ENCODE data around the gene UST. TPM values are rescaled to one million over a fixed set of nuclear protein-coding genes. Genes with fewer than 3 reads are reported as not detected.
A peak's percentile ranks its signal among the peaks of the same experiment; 100 is the strongest.

UST gene
- 1 to 10 TPM; 1.9 to 5.3 (median 3.0) TPM for total RNA-seq
- 8.3 TPM for total RNA-seq (2013)
- 3.9 to 26.4 (median 7.8) reads per million in 29 experiments for total RNA-seq

GRCh38 chr6:148746363-148747144 is at the start of gene UST:
UST (plus strand) TSS chr6:148747030; CDS start chr6:148747431, 401 bp downstream.
- CTCF ChIA-PET = interaction anchor here in 1 of 2 donors (0.7 to 1.6 kb wide), 3 partner anchors 24 to 198 kb away, joined by 3 to 7 read pairs (median 4); no protein-coding TSS in a partner anchor

DNA sequence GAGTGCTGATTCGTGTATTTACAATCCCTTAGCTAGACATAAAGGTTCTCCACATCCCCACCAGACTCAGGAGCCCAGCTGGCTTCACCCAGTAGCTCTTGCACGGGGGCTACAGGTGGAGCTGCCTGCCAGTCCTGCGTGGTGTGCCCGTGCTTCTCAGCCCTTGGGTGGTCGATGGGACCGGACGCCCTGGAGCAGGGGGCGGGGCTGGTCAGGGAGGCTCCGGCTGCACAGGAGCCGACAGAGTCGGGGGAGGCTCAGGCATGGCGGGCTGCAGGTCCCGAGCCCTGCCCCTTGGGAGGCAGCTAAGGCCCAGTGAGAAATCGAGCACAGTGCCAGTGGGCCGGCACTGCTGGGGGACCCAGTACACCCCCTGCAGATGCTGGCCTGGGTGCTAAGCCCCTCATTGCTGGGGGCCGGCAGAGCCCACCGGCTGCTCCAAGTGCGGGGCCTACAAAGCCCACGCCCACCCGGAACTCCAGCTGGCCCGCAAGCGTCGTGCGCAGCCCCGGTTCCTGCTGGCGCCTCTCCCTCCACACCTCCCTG is 48.9 kb upstream of the UST start:
- no peak for DNase-seq
- Histone ChIP-seq H3K36me3 (ENCODE audit: control insufficient read depth in 2 of 2, extremely low read depth in 1 of 2, insufficient read depth in 1 of 2, low read length in 1 of 2) (no peaks in the 10 kb centered on the region), H3K27ac (ENCODE audit: low read length) (no peak overlapping the region), H3K27me3 (replicated peaks in 1 of 2; ENCODE audit: control insufficient read depth in 2 of 2, extremely low read depth in 1 of 2, insufficient read depth in 2 of 2, low read length in 1 of 2) (peaks cover 0 to 2% of the 10 kb centered on the region in 2 experiments), H3K9me3 (peaks cover 1% of the 10 kb centered on the region), H3K4me1 (ENCODE audit: control insufficient read depth in 1 of 2, extremely low read depth in 1 of 2, insufficient read depth in 2 of 2, low read length in 2 of 2) (peaks cover 2 to 8% of the 10 kb centered on the region in 2 experiments), H3K4me3 (ENCODE audit: control insufficient read depth in 1 of 2, extremely low read depth in 1 of 2, low read length in 1 of 2) (no peak overlapping the region)
- WGBS (ENCODE audit: insufficient coverage) = 96% methylated on average over 25 of the region's 26 CpGs
- ATAC-seq (replicated peaks in 1 of 4) = no peak
- no peaks in the 10 kb centered on the region for H3K27me3 Mint-ChIP-seq
- POLR2A ChIA-PET = no interaction called here
- CTCF ChIA-PET = no interaction called here
- H3K4me1 Mint-ChIP-seq = peaks cover 11 to 25% (median 15%) of the 10 kb centered on the region in 3 donors
- H3K4me3 Mint-ChIP-seq = no peak overlapping the region
- peaks cover 1 to 4% (median 3%) of the 10 kb centered on the region in 3 donors for H3K9me3 Mint-ChIP-seq
- H3K36me3 Mint-ChIP-seq = no peaks in the 10 kb centered on the region
- H3K27ac Mint-ChIP-seq = no peak overlapping the region

More at GRCh38 chr6:148746363-148747144, at the start of gene UST:
- Histone ChIP-seq H3K4me1 (ENCODE audit: control insufficient read depth in 1 of 2, extremely low read depth in 1 of 2, insufficient read depth in 2 of 2, low read length in 2 of 2) (peaks cover 0 to 18% of the 10 kb centered on the region in 2 experiments), H3K27ac (ENCODE audit: low read length) (peak within 1 kb of the TSS; percentile 58), H3K4me3 (ENCODE audit: control insufficient read depth in 1 of 2, extremely low read depth in 1 of 2, low read length in 1 of 2) (peak within 1 kb of the TSS; percentile 83 to 88), H3K36me3 (ENCODE audit: control insufficient read depth in 2 of 2, extremely low read depth in 1 of 2, insufficient read depth in 1 of 2, low read length in 1 of 2) (no peaks in the 10 kb centered on the region), H3K27me3 (replicated peaks in 1 of 2; ENCODE audit: control insufficient read depth in 2 of 2, extremely low read depth in 1 of 2, insufficient read depth in 2 of 2, low read length in 1 of 2) (peaks cover 0 to 20% of the 10 kb centered on the region in 2 experiments), H3K9me3 (no peaks in the 10 kb centered on the region)
- Mint-ChIP-seq H3K4me1 (peaks cover 21 to 37% (median 30%) of the 10 kb centered on the region in 3 donors), H3K36me3 (no peaks in the 10 kb centered on the region), H3K27me3 (peaks cover 21 to 35% of the 10 kb centered on the region in 2 donors), H3K4me3 (peak within 1 kb of the TSS; percentile 91 to 94 (median 93)), H3K27ac (peak within 1 kb of the TSS; percentile 85 to 86), H3K9me3 (no peaks in the 10 kb centered on the region)
- POLR2A ChIA-PET = no interaction called here
- 2% methylated on average over 28 of the region's 50 CpGs for WGBS (ENCODE audit: insufficient coverage)
- ATAC-seq (replicated peaks in 1 of 4) = peak; percentile 52 to 67 (median 60)
- DNase-seq = peak; percentile 29 to 82 (median 63)

- no peak for DNase-seq
- Histone ChIP-seq H3K36me3 (ENCODE audit: control insufficient read depth in 2 of 2, extremely low read depth in 1 of 2, insufficient read depth in 1 of 2, low read length in 1 of 2) (no peaks in the 10 kb centered on the region), H3K27ac (ENCODE audit: low read length) (no peak overlapping the region), H3K4me3 (ENCODE audit: control insufficient read depth in 1 of 2, extremely low read depth in 1 of 2, low read length in 1 of 2) (no peak overlapping the region), H3K9me3 (peaks cover 3% of the 10 kb centered on the region), H3K27me3 (replicated peaks in 1 of 2; ENCODE audit: control insufficient read depth in 2 of 2, extremely low read depth in 1 of 2, insufficient read depth in 2 of 2, low read length in 1 of 2) (peaks cover 0 to 2% of the 10 kb centered on the region in 2 experiments), H3K4me1 (ENCODE audit: control insufficient read depth in 1 of 2, extremely low read depth in 1 of 2, insufficient read depth in 2 of 2, low read length in 2 of 2) (peaks cover 2 to 8% of the 10 kb centered on the region in 2 experiments)
- Mint-ChIP-seq H3K9me3 (peaks cover 6 to 10% (median 8%) of the 10 kb centered on the region in 3 donors), H3K36me3 (no peaks in the 10 kb centered on the region), H3K4me1 (peaks cover 11 to 25% (median 15%) of the 10 kb centered on the region in 3 donors), H3K27me3 (no peaks in the 10 kb centered on the region), H3K4me3 (no peak overlapping the region), H3K27ac (no peak overlapping the region)
- ChIA-PET CTCF (no interaction called here), POLR2A (no interaction called here)
- 95% methylated on average over 24 of the region's 27 CpGs for WGBS (ENCODE audit: insufficient coverage)
- ATAC-seq (replicated peaks in 1 of 4) = no peak
These were observed 48.1 kb upstream of the UST start for GRCh38 chr6:148698671-148699180.

GRCh38 chr6:148700047-148700715 is 46.6 kb upstream of the UST start:
- Histone ChIP-seq H3K36me3 (ENCODE audit: control insufficient read depth in 2 of 2, extremely low read depth in 1 of 2, insufficient read depth in 1 of 2, low read length in 1 of 2) (no peaks in the 10 kb centered on the region), H3K9me3 (peaks cover 3% of the 10 kb centered on the region), H3K27ac (ENCODE audit: low read length) (no peak overlapping the region), H3K27me3 (replicated peaks in 1 of 2; ENCODE audit: control insufficient read depth in 2 of 2, extremely low read depth in 1 of 2, insufficient read depth in 2 of 2, low read length in 1 of 2) (peaks cover 0 to 2% of the 10 kb centered on the region in 2 experiments), H3K4me3 (ENCODE audit: control insufficient read depth in 1 of 2, extremely low read depth in 1 of 2, low read length in 1 of 2) (peak overlapping the region; percentile 30 to 39), H3K4me1 (ENCODE audit: control insufficient read depth in 1 of 2, extremely low read depth in 1 of 2, insufficient read depth in 2 of 2, low read length in 2 of 2) (peaks cover 2 to 8% of the 10 kb centered on the region in 2 experiments)
- no peak for ATAC-seq (replicated peaks in 1 of 4)
- Mint-ChIP-seq H3K9me3 (peaks cover 6 to 10% (median 8%) of the 10 kb centered on the region in 3 donors), H3K4me3 (peak overlapping the region; percentile 64 to 79 (median 77)), H3K4me1 (peaks cover 11 to 20% (median 15%) of the 10 kb centered on the region in 3 donors), H3K27me3 (no peaks in the 10 kb centered on the region), H3K36me3 (no peaks in the 10 kb centered on the region), H3K27ac (peak overlapping the region in 1 of 2 donors; percentile 84)
- POLR2A ChIA-PET = interaction anchor here in 1 of 2 donors (0.5 kb wide), 1 partner anchor 366 kb away, joined by 5 read pairs; no protein-coding TSS in a partner anchor
- no peak for DNase-seq
- CTCF ChIA-PET = interaction anchor here in 1 of 2 donors (0.6 kb wide), 2 partner anchors 44 to 288 kb away, joined by 3 to 4 read pairs; no protein-coding TSS in a partner anchor
- no CpG with 5 or more reads among the region's 2 CpGs for WGBS (ENCODE audit: insufficient coverage)

DNA sequence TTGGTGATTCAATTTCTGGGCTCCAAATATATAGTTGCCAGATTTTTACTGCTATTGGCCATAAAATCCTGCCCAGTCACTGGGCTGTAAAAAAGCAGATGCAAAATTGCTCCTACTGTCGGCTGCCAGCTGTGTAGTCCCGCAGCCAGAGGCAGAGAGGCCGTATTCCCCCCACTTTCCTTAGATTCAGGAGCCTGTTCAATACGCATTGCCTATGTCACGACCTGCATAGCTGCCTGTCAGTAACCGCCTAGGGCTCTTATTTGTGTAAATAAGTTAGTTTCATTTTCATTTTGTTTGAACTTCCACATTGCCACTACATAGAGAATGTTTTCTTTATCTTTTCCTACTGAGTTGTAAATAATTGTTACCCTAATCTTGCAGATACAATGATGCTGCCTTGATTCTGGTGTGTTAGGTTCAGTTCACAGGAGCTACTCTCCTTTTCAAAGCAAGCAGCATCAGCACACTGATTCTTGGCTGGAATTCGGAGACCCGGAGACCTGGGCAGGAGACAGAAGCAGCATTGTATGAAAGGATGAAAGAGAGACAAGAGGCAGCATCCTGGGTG is 46.0 kb upstream of the UST start:
- Mint-ChIP-seq H3K9me3 (peaks cover 6 to 10% (median 8%) of the 10 kb centered on the region in 3 donors), H3K4me1 (peaks cover 11 to 20% (median 15%) of the 10 kb centered on the region in 3 donors), H3K27me3 (no peaks in the 10 kb centered on the region), H3K36me3 (no peaks in the 10 kb centered on the region), H3K4me3 (peak overlapping the region; percentile 64 to 79 (median 77)), H3K27ac (peak overlapping the region in 1 of 2 donors; percentile 84)
- peaks cover 0 to 2% of the 10 kb centered on the region in 2 experiments for H3K27me3 ChIP-seq (replicated peaks in 1 of 2; ENCODE audit: control insufficient read depth in 2 of 2, extremely low read depth in 1 of 2, insufficient read depth in 2 of 2, low read length in 1 of 2)
- WGBS (ENCODE audit: insufficient coverage) = 0% methylated on average over 3 of the region's 8 CpGs
- H3K4me1 ChIP-seq (ENCODE audit: control insufficient read depth in 1 of 2, extremely low read depth in 1 of 2, insufficient read depth in 2 of 2, low read length in 2 of 2) = peaks cover 2 to 8% of the 10 kb centered on the region in 2 experiments
- H3K9me3 ChIP-seq = peaks cover 3% of the 10 kb centered on the region
- no peaks in the 10 kb centered on the region for H3K36me3 ChIP-seq (ENCODE audit: control insufficient read depth in 2 of 2, extremely low read depth in 1 of 2, insufficient read depth in 1 of 2, low read length in 1 of 2)
- ATAC-seq (replicated peaks in 1 of 4) (peak in 3 of 4 experiments; percentile 47 to 70 (median 60)), DNase-seq (peak in 2 of 35 experiments; percentile 14 to 49)
- H3K27ac ChIP-seq (ENCODE audit: low read length) = no peak overlapping the region
- H3K4me3 ChIP-seq (ENCODE audit: control insufficient read depth in 1 of 2, extremely low read depth in 1 of 2, low read length in 1 of 2) = peak overlapping the region; percentile 30 to 39
- ChIA-PET POLR2A (no interaction called here), CTCF (interaction anchor here in 1 of 2 donors (0.6 kb wide), 1 partner anchor 287 kb away, joined by 4 read pairs; no protein-coding TSS in a partner anchor)

Data from T-cell (primary cell).